Right lobe of liver (tissue), 4 donors: Measurements from ENCODE around the gene NCF2.

Source experiments
- POLR2A ChIP-seq: fragments of 450-650 bp; IDR thresholded peaks from one replicate; pipeline ENCODE4 v1.6.1; 2017; ENCODE audit warnings: antibody characterized with exemption, mild to moderate bottlenecking
- TF ChIP-seq, protein P1 (sequence below), 4 donors: fragments of 200-600 bp in 3 of 4; fragments of 450-650 bp in 1 of 4; IDR thresholded peaks; one replicate each; pipeline versions ENCODE4 v1.5.1 to v1.8.0; 2016 to 2022; ENCODE audit warnings: antibody characterized with exemption in 4 of 4, mild to moderate bottlenecking in 2 of 4
- donor health status: DM: no; HTN: no; CAD: no.
- donor health status: DM: no; HTN: no; CAD: no.
- donor health status: DM: no; HTN: yes; CAD: no.

DNA sequence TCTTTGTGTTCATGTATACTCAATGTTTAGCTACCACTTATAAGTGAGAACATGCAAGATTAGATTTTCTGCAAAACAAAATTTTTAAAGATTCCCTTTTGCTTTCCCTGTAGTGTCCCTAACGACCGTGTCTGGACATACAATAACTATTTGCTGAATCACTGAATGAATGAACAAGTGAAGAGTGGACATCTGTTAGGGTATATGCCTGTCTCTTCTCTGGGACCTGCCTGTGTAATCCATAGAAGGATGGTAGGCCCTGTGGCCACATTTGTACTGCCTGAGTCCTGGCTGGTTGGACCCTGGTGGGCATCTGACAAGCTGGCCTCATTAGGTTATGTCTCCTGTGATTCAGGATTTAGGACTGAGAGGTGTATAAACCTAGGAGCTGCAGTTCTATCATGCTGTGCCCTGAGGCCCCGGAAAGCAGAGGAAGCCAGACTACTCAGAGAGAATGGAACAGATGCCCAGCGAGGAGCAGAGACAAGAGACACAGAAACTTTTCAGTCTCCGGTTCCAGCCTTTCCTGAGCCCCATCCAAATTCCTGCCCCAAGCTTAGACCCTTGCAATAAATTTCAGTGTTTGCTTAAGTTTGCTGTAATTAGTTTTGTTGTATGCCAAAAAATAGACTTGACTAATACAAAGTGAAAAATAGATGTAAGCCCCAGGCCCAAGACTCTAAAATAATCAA is 7.5 kb upstream of the NCF2 start:
- TF ChIP-seq, protein P1, sequence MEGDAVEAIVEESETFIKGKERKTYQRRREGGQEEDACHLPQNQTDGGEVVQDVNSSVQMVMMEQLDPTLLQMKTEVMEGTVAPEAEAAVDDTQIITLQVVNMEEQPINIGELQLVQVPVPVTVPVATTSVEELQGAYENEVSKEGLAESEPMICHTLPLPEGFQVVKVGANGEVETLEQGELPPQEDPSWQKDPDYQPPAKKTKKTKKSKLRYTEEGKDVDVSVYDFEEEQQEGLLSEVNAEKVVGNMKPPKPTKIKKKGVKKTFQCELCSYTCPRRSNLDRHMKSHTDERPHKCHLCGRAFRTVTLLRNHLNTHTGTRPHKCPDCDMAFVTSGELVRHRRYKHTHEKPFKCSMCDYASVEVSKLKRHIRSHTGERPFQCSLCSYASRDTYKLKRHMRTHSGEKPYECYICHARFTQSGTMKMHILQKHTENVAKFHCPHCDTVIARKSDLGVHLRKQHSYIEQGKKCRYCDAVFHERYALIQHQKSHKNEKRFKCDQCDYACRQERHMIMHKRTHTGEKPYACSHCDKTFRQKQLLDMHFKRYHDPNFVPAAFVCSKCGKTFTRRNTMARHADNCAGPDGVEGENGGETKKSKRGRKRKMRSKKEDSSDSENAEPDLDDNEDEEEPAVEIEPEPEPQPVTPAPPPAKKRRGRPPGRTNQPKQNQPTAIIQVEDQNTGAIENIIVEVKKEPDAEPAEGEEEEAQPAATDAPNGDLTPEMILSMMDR (IDR thresholded peaks at IDR 0.05): no peak
- TF ChIP-seq POLR2A: no peak
